DLD1 (cell line): ENCODE results near the gene PKP4.
"Not testable (repeated sequence)": the region's sequence is repeated elsewhere in the genome, so short reads cannot be mapped to it uniquely, and the experiment has no call there.

ENCODE experiments used
- in situ Hi-C: cut with HindIII; loops from 2 replicates; pipeline ENCODE4 v1.10.0; 2017; ENCODE audit warnings: low sequenced_read_pairs

PKP4 gene

DNA sequence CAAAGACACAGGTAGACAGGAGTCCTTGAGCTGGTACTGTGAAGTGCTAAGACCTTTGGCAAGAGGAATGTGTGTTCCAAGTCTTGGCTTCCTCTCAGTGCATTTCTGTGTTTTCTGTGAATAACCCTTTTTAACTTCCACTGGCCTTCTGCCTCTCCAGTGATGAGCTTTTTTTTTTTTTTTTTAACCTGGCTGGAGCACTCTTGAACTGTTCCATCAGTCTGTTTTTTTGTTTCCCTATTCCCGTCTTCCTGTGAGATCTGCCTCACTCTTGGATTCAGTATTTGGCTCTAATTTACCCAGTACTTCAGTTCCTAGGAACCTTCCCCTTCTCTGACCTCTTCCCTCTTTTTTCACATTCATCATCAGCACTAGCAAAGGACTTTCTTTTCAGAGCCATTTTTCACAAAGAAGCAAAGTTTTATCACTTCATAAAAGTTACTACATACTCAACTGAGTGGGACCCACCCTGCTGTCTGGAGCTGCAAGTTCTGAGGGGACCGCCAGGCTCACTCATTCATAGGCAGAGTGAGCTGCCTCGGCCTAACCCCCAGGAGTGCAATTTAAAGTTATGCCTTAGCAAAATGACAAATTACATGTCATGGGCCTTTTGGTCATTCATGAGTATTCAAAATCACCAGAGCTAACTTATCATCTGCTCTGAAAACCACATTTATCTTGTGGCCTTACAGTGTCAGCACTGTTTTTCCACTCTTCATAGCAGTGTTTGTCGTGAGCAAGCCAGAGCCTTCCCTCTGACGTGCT is 211.4 kb downstream of the PKP4 start:
- in situ Hi-C loops: no loop called here

DNA sequence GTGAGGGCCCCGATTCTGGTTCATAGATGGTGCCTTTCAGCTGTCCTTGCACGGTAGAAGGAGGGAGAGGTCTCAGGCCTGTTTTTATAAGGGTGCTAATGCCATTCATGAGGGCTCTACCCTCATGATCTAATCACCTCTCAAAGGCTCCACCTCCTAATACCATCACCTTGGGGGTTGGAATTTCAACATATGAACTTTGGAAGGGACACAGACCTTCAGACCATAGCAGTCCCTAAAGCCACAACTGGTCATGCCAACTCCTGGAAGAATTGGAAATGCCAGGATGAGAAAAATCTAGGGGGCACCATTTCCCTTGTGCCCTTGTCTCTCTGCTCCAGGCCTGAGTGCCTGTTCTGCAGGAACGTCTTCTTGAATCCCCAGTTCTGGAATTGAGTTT is 213.5 kb downstream of the PKP4 start:
- in situ Hi-C loops: no loop called here

- in situ Hi-C loops: no loop called here
Observed at GRCh38 chr2:158671360-158672245, 214.9 kb downstream of the PKP4 start.

DNA sequence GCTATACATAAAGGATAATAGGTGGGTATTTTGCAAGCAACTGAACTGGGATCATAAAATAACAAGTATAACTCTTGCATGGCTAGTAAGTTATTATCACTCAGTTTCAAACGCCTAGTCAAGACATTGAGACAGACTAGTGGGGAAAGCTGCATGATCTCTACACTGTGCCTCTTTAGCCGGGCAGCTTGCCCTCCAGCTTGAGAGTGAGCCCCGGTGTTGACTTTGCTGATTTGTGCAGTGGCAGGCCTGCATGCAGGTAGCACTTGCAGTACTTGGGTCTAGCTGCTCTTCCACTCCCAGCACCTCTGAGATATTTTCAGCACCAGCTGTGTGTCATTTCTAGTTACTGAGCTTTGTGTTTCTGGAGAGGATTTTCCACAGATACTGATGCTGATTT is 219.5 kb downstream of the PKP4 start:
- in situ Hi-C loops: no loop called here

GRCh38 chr2:158676696-158677095 is 219.9 kb downstream of the PKP4 start:
- in situ Hi-C loops: no loop called here

DNA sequence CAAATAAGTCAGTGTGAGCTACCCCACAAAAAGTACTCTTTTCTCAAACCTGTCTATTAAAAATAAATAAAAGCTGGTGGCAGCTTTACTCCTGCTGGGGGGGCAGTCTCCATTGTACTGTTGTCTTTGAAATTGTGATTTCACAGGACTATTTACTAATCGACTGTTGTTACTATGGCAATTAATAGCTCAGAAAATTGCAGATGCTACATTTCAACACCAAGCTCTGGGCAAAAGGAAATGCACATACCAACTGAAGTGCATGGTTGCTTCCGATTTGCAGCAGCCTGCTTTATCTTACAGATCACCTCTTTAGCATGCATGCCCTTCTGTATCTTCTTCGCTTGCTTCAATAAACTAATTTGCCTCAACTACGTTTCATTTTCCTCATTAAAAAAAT is 220.8 kb downstream of the PKP4 start:
- in situ Hi-C loops: no loop called here

DNA sequence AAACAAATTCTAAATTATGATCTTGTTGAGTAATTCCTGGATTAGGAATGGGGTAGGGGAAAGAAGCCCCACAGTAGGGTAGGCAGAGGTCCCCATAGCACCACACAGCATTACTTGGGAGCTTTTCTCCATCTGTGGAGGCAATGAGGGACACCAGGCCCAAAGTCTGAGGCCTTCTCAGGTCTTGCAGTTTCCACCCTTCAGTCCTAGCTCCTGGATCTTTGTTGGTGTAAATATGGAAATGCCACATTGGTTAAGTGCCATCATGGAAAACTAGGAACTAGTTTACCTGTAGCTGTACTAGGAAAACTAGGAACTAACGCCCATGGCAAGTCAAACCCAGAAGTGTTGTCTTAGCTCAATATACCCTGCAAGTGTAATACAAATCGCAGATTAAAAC is 225.1 kb downstream of the PKP4 start:
- in situ Hi-C loops: no loop called here

- in situ Hi-C loops: no loop called here
Observed at GRCh38 chr2:158685646-158686045, 228.9 kb downstream of the PKP4 start.

DNA sequence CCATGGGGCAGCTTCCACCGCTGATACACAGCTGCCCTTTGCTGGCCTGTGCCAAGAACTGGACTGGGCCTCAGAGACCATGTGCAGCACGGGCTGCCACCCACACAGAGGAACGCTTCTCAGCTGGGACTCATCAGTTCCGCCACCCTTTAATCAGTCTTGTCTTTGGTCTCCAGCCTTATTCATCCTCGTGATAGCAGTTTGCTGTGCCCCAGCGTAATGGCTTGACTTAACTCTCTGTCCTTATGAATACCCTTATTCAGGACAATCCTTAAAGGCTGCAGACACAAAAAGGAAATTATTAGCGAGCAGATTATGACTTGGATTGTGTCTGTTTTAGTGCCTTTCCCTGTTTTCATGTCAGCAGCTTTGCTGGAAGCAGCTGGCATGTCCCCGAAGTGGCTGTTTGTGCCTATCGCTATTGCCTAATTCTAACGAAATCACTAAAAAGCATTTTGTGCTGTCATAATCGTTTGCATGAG is 229.5 kb downstream of the PKP4 start:
- in situ Hi-C loops: no loop called here

GRCh38 chr2:158687315-158687714 is 230.6 kb downstream of the PKP4 start:
- in situ Hi-C loops: no loop called here

DNA sequence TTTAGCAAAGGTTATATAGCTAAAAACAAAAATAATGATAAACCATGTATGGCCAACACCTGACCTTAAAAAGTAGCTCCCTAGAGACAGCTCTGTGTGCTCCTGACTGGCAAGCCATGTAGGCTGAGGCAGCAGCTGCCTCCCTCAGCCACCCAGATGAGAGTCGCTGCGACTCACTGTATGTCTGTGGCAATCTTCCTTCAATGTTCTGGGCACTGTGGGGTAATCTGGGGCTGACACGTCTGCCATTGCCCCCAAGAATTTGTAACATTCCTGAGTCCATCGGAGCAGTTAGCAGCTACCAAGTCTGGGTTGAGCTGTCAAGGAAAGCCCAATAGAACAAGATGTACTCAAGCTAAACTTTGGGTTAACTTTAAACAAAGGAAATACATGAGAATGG is 232.0 kb downstream of the PKP4 start:
- in situ Hi-C loops: no loop called here

GRCh38 chr2:158689391-158689790 is 232.6 kb downstream of the PKP4 start:
- in situ Hi-C loops: no loop called here

GRCh38 chr2:158690823-158691222 is 234.1 kb downstream of the PKP4 start:
- in situ Hi-C loops: no loop called here

DNA sequence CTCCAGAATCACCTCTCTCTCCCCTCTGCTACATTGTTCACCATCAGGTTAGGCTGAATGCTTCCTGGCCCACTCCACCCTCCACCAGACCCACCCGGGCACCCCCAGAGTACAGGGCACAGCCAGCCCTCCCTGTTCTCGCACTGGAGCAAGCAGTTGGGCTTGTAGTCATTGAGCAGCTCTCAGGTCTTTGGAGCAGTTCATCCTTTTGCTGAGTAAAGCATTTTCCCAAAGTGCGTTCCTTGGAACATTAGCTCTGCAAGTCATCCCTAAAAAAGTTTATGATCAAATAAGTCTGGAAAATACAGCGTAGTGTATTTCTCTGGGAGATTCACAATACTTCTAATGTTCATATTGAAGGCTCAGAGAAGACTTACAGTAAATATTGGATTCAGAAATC is 234.9 kb downstream of the PKP4 start:
- in situ Hi-C loops: no loop called here

DNA sequence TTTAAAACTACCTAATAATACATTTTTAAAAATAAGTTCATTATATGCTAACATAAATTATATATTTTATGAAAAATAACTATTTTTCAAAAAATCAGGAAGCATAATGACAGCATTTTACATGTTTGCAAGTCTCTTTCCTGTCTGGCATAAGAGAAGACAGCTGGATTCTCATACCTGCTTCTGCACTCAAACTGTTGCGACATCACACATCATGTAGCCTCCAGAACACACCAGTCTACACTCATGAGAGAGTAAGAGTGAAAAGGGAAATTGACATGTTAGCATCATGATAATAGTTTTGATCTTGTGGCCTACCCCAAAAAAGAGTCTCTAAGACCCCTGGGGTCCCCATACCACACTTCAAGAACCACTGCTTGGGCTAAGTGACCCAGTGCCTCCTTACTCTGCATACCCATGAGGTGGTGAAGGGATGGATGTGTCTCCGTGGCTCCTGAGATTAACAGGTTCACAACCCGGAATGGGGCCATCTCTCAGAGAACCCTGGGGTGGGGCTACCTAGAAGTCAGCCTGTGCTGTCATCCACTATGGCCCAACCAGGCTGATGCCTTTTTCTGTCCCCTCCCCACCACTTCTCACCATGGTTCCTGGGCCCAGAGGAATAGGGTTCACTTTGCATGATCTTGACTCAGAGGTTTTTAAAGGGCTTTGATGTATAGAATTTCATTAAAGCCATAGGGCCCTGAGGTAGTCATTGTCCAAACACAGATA is 235.8 kb downstream of the PKP4 start:
- in situ Hi-C loops: no loop called here

DNA sequence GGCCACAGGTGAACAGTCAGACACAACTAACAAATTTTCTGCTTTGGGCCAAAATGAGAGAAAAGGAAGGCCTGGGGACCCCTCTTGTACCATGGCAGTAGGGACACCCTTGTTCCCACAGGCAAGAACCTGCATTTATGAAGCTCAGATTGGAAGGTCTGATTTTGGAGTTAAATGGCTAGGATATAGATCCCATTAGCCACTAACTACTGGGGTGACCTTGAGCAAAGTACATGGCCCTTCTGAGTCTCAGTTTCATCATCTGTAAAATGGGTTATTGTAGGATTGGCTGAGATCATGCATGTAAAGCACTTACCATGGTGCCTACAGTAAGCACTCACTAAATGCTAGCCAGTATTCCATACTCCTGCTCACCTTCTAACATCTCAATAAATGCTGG is 236.7 kb downstream of the PKP4 start:
- in situ Hi-C loops: no loop called here

GRCh38 chr2:158695305-158695704 is 238.6 kb downstream of the PKP4 start:
- in situ Hi-C loops: no loop called here

DNA sequence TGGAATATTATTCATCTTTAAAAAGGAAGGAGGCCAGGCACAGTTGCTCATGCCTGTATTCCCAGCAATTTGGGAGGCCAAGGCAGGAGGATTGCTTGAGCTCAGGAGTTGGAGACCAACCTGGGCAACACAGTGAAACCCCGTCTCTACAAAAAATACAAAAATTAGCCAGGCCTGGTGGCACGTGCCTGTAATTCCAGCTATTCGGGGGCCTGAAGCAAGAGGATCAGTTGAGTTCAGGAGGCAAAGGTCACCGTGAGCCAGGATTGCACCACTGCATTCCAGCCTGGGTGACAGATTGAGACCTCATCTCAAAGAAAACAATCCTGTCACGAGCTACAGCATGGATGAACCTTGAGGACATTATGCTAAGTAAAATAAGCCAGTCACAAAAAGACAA is 239.0 kb downstream of the PKP4 start:
- in situ Hi-C loops: not testable (repeated sequence)

DNA sequence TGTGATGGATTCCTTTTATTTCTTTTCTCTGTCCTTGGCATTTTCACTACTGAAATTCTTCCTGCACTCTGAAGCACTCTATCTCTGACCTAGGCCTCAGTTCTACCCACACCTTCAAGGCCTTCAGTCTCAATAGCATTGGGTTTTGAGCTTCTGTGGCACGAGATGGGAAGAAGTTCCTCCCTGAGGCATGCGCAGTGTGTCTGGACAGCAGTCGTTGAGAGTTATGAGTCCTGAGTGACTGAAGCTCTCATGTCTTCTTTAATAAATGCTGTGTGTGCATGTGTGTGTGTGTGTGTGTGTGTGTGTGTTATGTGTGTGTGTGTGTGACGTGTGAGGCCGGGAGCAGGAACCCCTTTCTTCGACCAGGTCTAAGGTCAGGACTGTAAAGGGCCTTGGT is 242.6 kb downstream of the PKP4 start:
- in situ Hi-C loops: no loop called here

DNA sequence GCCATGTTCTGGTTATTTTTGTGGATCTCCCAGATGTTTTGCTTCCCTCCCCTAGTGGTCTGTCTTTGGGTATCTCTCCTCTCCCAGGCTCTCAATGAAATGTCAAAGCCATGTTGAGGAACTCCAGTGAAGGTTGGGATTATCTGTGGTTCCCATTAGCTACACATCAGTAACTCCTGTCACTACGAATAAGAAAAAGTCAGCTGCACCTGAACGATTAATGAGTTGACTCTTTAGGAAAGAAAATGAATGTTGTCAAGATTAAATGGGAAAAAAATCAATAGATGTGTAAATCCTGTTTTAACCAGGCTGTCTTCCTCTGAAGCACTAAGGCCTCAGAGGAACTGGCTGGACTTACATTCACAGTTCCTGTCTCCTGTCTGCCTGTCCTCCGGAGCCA is 244.3 kb downstream of the PKP4 start:
- in situ Hi-C loops: no loop called here

DNA sequence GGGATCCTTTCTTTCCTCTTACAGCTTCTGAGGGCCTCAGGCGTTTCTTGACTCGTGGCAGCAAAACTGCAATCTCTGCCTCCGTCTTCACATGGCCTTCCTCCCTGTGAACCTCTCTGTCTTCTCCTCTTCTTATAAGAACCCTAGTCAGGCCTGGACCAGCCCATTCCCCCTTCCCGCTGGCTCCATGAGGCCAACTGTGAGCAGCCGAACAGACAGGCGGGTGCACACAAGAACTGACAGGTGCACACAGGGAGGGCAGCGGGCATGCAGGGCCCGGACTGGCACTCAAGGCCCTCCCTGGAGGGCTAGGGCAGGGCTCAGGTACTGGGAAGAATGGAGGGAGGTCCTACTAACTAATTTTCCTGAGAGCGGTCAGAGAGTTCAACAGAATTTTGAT is 246.0 kb downstream of the PKP4 start:
- in situ Hi-C loops: no loop called here
